ENCODE data around the gene CNKSR3.

CNKSR3 gene

GRCh38 chr6:154469306-154469935 is 41.1 kb downstream of the CNKSR3 start:
- Histone ChIP-seq H3K27me3 (no peaks in the 10 kb centered on the region), H3K27ac (no peak overlapping the region), H3K9ac (no peak overlapping the region), H4K20me1 (peaks cover 0 to 5% (median 0%) of the 10 kb centered on the region in 11 experiments; a peak in 1 of 22 replicates), H3K9me3 (replicated peaks in 1 of 11) (peaks cover 8 to 18% (median 12%) of the 10 kb centered on the region in 11 experiments), H3K4me3 (no peak overlapping the region), H3K4me2 (no peak overlapping the region), H3K4me1 (peaks cover 0 to 10% (median 5%) of the 10 kb centered on the region in 10 experiments; a peak in 9 of 20 replicates), H3K36me3 (peaks cover 0 to 10% (median 0%) of the 10 kb centered on the region in 11 experiments; a peak in 3 of 22 replicates)
- no peak for TF ChIP-seq Cebpa-rat (IDR thresholded peaks at IDR 0.05)

GRCh38 chr6:154468760-154469159 is 41.7 kb downstream of the CNKSR3 start:
- Histone ChIP-seq H3K4me2 (peak overlapping the region in 7 of 11 experiments; percentile 2 to 49 (median 20); a peak in 8 of 22 replicates), H3K4me1 (peaks cover 0 to 7% (median 5%) of the 10 kb centered on the region in 10 experiments; a peak in 7 of 20 replicates), H3K9me3 (replicated peaks in 1 of 11) (peaks cover 8 to 18% (median 12%) of the 10 kb centered on the region in 11 experiments), H3K36me3 (peaks cover 0 to 10% (median 0%) of the 10 kb centered on the region in 11 experiments; a peak in 3 of 22 replicates), H4K20me1 (peaks cover 0 to 9% (median 0%) of the 10 kb centered on the region in 11 experiments; a peak in 2 of 22 replicates), H3K9ac (no peak overlapping the region), H3K27ac (no peak overlapping the region), H3K4me3 (no peak overlapping the region), H3K27me3 (no peaks in the 10 kb centered on the region)
- no peak for TF ChIP-seq Cebpa-rat (IDR thresholded peaks at IDR 0.05)

DNA sequence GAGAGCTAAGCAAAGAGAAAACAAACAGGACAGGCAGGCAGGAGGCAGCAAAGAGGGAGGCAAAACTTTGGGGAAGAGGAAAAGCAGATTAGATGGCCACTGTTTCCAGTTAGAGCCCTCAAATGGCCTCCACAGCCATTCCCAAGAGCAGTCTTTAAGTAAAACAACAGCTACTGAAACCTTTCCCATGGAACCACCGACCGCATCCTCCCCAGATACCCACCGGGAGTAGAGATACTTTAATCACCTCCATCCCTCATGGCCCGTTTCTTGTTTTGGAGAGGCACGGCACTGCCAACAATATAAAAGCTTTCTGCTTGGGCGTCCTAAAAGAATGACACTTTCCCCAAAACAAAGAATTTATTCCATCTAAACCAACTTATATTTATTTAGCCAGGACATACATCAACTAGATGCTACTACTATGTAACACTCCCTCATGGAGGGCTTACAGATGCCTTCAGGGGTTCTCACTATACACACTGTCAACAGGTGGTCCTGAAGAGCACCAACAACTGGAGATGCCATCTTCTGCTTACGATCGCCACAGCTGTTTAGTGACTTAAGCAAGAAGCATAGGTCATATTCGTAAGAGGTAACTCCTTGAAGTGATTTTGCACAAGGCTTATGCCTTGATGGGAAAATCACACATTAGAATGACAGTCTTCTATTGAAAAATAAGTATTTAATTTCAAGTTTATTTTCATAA is 43.4 kb downstream of the CNKSR3 start:
- H3K27ac ChIP-seq = no peak overlapping the region
- peaks cover 0 to 7% (median 5%) of the 10 kb centered on the region in 10 experiments; a peak in 7 of 20 replicates for H3K4me1 ChIP-seq
- peaks cover 0 to 10% (median 0%) of the 10 kb centered on the region in 11 experiments; a peak in 3 of 22 replicates for H3K36me3 ChIP-seq
- H3K9me3 ChIP-seq (replicated peaks in 1 of 11) = peaks cover 8 to 18% (median 12%) of the 10 kb centered on the region in 11 experiments
- H3K9ac ChIP-seq = no peak overlapping the region
- H3K4me3 ChIP-seq = no peak overlapping the region
- TF ChIP-seq Cebpa-rat (IDR thresholded peaks at IDR 0.05) = no peak
- no peaks in the 10 kb centered on the region for H3K27me3 ChIP-seq
- H3K4me2 ChIP-seq = no peak overlapping the region
- H4K20me1 ChIP-seq = peaks cover 0 to 10% (median 0%) of the 10 kb centered on the region in 11 experiments; a peak in 1 of 22 replicates

GRCh38 chr6:154466139-154466538 is 44.3 kb downstream of the CNKSR3 start:
- H3K36me3 ChIP-seq = peaks cover 0 to 10% (median 0%) of the 10 kb centered on the region in 11 experiments; a peak in 3 of 22 replicates
- H3K9me3 ChIP-seq (replicated peaks in 1 of 11) = peaks cover 8 to 13% (median 11%) of the 10 kb centered on the region in 11 experiments
- H3K9ac ChIP-seq = no peak overlapping the region
- no peak for TF ChIP-seq Cebpa-rat (IDR thresholded peaks at IDR 0.05)
- peaks cover 0 to 17% (median 0%) of the 10 kb centered on the region in 11 experiments; a peak in 1 of 22 replicates for H4K20me1 ChIP-seq
- H3K4me1 ChIP-seq = peaks cover 0 to 7% (median 5%) of the 10 kb centered on the region in 10 experiments; a peak in 7 of 20 replicates
- H3K27ac ChIP-seq = no peak overlapping the region
- no peak overlapping the region for H3K4me3 ChIP-seq
- no peak overlapping the region for H3K4me2 ChIP-seq
- no peaks in the 10 kb centered on the region for H3K27me3 ChIP-seq

GRCh38 chr6:154463573-154464419 is 46.7 kb downstream of the CNKSR3 start:
- H3K4me3 ChIP-seq = no peak overlapping the region
- H4K20me1 ChIP-seq = peaks cover 0 to 19% (median 0%) of the 10 kb centered on the region in 11 experiments; a peak in 2 of 22 replicates
- H3K4me1 ChIP-seq = peaks cover 0 to 9% (median 5%) of the 10 kb centered on the region in 10 experiments; a peak in 11 of 20 replicates
- H3K27me3 ChIP-seq = no peaks in the 10 kb centered on the region
- H3K4me2 ChIP-seq = no peak overlapping the region
- H3K9ac ChIP-seq = no peak overlapping the region
- no peaks in the 10 kb centered on the region for H3K36me3 ChIP-seq
- no peaks in the 10 kb centered on the region for H3K9me3 ChIP-seq (replicated peaks in 1 of 11)
- no peak for TF ChIP-seq Cebpa-rat (IDR thresholded peaks at IDR 0.05)
- no peak overlapping the region for H3K27ac ChIP-seq

DNA sequence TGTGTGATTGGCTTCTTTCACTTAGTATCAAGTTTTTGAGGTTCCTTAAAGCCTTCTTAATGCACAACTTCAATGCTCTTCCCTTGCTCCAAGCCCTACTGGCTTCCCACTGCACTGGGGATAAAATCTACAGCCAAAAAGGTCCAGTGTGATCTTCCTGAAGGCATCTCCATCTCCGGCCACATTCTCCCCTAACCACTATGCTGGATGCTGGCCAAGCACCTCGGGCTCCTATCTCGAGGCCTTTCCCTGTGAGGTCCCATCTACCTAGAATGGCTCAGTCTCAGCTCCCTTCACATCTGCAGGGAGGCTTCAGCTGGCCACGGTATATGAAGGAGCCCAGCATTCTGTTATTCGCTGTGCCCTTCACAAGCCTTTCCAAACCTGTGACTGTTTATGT is 48.1 kb downstream of the CNKSR3 start:
- H3K9me3 ChIP-seq (replicated peaks in 1 of 11) = no peaks in the 10 kb centered on the region
- H3K4me3 ChIP-seq = no peak overlapping the region
- no peaks in the 10 kb centered on the region for H3K36me3 ChIP-seq
- no peak overlapping the region for H3K4me2 ChIP-seq
- peaks cover 5 to 10% (median 7%) of the 10 kb centered on the region in 10 experiments; a peak in 14 of 20 replicates for H3K4me1 ChIP-seq
- no peak overlapping the region for H3K9ac ChIP-seq
- no peak for TF ChIP-seq Cebpa-rat (IDR thresholded peaks at IDR 0.05)
- no peaks in the 10 kb centered on the region for H3K27me3 ChIP-seq
- H4K20me1 ChIP-seq = peaks cover 0 to 19% (median 0%) of the 10 kb centered on the region in 11 experiments; a peak in 2 of 22 replicates
- H3K27ac ChIP-seq = no peak overlapping the region

DNA sequence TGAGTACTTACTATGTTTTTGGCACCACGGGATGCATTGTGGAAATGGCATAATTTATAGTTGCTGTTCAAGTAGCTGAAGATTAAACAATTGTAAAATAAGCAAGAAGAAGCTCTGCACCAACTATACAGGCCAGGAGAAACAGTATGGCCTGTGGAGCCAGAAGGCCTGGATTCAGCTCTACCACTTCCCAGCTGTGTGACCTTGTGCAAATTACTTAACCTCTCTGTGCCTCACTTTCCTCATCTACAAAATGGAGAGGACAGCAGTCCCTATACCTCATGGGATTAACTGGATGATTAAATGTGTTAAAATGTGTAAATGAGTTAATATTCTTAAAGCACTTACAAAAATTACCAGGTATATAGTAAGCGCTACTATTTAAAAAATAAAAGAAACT is 49.1 kb downstream of the CNKSR3 start:
- peaks cover 5 to 10% (median 7%) of the 10 kb centered on the region in 10 experiments; a peak in 14 of 20 replicates for H3K4me1 ChIP-seq
- no peak overlapping the region for H3K27ac ChIP-seq
- no peak overlapping the region for H3K4me3 ChIP-seq
- H3K27me3 ChIP-seq = no peaks in the 10 kb centered on the region
- no peak for TF ChIP-seq Cebpa-rat (IDR thresholded peaks at IDR 0.05)
- H3K9ac ChIP-seq = no peak overlapping the region
- H3K36me3 ChIP-seq = no peaks in the 10 kb centered on the region
- H4K20me1 ChIP-seq = peaks cover 0 to 19% (median 0%) of the 10 kb centered on the region in 11 experiments; a peak in 2 of 22 replicates
- H3K9me3 ChIP-seq (replicated peaks in 1 of 11) = no peaks in the 10 kb centered on the region
- no peak overlapping the region for H3K4me2 ChIP-seq

GRCh38 chr6:154460306-154461071 is 50.0 kb downstream of the CNKSR3 start:
- peaks cover 0 to 19% (median 0%) of the 10 kb centered on the region in 11 experiments; a peak in 2 of 22 replicates for H4K20me1 ChIP-seq
- H3K4me1 ChIP-seq = peaks cover 5 to 10% (median 7%) of the 10 kb centered on the region in 10 experiments; a peak in 14 of 20 replicates
- no peak for TF ChIP-seq Cebpa-rat (IDR thresholded peaks at IDR 0.05)
- H3K4me2 ChIP-seq = no peak overlapping the region
- no peak overlapping the region for H3K4me3 ChIP-seq
- no peak overlapping the region for H3K9ac ChIP-seq
- H3K9me3 ChIP-seq (replicated peaks in 1 of 11) = no peaks in the 10 kb centered on the region
- H3K27ac ChIP-seq = no peak overlapping the region
- no peaks in the 10 kb centered on the region for H3K36me3 ChIP-seq
- H3K27me3 ChIP-seq = no peaks in the 10 kb centered on the region
